Sciatic nerve (tissue), 2 donors: ENCODE results near the gene PRRT2. TPM values are rescaled to one million over a fixed set of nuclear protein-coding genes. Genes with fewer than 3 reads are reported as not detected.
A peak's percentile ranks its signal among the peaks of the same experiment; 100 is the strongest.
"Not testable (repeated sequence)": the region's sequence is repeated elsewhere in the genome, so short reads cannot be mapped to it uniquely, and the experiment has no call there.

Experiments
- ATAC-seq: fragments of 200-7000 bp; cut with Tn5 transposase; one replicate; pipeline ENCODE4 v1.9.1; 2020; ENCODE audit warnings: mild to moderate bottlenecking, moderate library complexity
- DNase-seq: peaks from one replicate; pipeline ENCODE4 v3.0.0-alpha.2; 2020; ENCODE audit warnings: low spot score
- intact Hi-C: fragments of 100-400 bp; cut with DNase I; formaldehyde crosslinking; loops from one replicate; pipeline ENCODE4 v1.14.2; 2022
- total RNA-seq: library from RNA; stranded (reverse); fragmentation: NEBNext Ultra II Directional; extraction: Animal tissue kit (Norgen Biotek cat#: 25700); gene quantifications from one replicate; pipeline ENCODE4 v1.2.1, GENCODE V29; 2021
- donor health status: DM: no; HTN: no; CAD: no.
- donor health status: DM: no; HTN: no; CAD: no.

PRRT2 gene
- total RNA-seq, 1 donor from 2014 or later: 26.3 TPM

- ATAC-seq: peak; percentile 99
- peak; percentile 100 for DNase-seq
- intact Hi-C loops: no loop called here
Observed at GRCh38 chr16:29790183-29790948, 21.6 kb upstream of the PRRT2 start, which contains the start of gene KIF22. TSS of gene KIF22 (plus strand) at chr16:29790751. CDS start at chr16:29790760, 9 bp downstream.

DNA sequence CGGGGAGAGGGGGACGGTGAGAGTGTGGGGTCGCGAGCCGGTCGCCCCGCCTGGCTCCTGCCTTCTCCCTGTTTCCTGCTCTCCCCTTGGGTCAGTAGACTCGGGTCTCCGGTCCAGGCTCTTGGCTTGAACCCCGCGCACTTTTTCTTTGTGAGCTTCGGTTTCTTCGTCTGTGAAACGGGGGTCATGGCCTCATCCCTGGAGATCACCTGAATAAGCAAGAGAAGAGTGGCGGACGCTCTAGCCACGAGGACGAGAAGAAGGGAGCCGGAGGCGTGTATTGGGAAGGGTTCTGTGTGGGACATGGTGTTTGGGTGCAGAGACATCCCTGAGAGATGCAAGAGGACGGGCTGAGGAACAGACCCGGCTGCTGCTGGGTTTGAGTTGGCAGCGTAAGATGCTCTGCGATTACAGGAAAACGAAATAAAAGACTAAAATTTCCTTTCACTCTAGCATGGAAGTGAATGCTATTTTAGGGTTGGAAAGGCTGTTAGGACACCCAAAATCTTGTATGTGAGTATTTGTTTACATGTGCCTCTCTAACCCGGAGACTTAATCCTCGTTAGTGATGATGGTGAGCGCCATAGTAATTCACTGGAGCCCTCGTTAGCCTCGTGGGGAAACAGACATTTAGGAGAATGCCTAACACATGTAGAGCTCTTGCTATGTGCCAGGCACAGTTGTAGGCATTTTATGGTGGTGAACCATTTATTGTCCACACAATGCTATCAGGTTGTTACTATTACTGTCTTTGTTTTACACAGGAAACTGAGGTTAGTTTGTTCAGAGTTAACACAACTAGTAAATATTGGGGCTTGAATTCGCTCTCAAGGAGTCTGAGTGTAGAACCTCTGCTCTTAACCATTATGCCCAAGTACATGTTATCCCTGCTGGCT, 20.8 kb upstream of the PRRT2 start:
- intact Hi-C loops: no loop called here
- ATAC-seq: no peak
- DNase-seq: no peak

DNA sequence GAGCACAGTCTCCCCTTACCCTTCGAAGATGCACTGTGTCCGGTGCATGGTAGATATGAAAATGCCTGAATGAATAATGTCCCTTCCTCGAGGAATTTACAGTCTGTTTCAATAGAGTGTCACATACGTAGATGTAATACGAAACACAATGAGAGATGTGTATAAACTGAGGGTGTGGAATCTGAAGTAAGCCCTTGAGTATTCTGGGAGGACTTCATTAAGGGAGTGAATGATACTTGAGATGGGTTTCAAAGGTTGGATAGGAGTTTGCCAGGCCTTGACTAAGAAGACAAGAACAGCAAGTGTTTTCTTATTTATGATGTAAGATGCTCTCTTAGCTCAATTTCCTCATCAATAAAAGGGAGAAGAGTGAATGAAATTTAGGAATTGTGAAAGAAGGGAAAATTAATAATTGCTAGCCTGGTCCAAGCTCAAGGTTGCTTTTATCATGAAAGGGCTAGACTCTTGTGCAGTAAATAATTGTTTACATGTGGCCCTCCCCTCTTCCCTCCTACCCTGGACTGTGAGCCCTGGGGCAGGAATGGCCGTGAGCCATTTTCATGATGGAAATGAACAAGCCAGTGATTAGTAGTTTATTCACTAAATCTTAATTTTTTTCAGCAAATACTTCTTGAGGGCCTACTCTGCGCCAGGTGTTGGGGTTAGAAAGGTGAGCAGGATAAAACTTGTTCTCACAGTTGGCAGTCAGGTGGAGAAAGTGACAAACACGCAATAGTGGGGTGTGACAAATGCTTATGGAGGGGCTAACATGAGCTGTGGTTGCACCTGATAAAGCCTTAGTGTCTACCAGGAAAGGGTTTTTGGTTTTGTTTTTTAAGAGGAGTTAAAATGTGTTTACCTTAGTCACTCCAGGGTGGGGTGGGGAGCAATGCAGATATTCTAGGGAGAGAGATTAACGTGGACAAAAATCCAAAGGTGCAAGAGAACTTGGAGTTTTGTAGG, 19.9 kb upstream of the PRRT2 start:
- ATAC-seq (no peak), DNase-seq (no peak)
- intact Hi-C loops: no loop called here

GRCh38 chr16:29793153-29793552, 18.8 kb upstream of the PRRT2 start:
- intact Hi-C loops, DNase-seq, ATAC-seq: not testable (repeated sequence)

- ATAC-seq: no peak
- intact Hi-C loops: no loop called here
- DNase-seq: no peak
Observed at GRCh38 chr16:29794231-29794710, 17.7 kb upstream of the PRRT2 start.

GRCh38 chr16:29802416-29802935, 9.5 kb upstream of the PRRT2 start:
- DNase-seq (no peak), ATAC-seq (no peak)
- intact Hi-C loops: loop anchor here (1.0 kb wide), 1 partner anchor 39 kb away; no protein-coding TSS in a partner anchor

GRCh38 chr16:29804020-29804419, 8.0 kb upstream of the PRRT2 start:
- intact Hi-C loops: no loop called here
- DNase-seq (no peak), ATAC-seq (no peak)

DNA sequence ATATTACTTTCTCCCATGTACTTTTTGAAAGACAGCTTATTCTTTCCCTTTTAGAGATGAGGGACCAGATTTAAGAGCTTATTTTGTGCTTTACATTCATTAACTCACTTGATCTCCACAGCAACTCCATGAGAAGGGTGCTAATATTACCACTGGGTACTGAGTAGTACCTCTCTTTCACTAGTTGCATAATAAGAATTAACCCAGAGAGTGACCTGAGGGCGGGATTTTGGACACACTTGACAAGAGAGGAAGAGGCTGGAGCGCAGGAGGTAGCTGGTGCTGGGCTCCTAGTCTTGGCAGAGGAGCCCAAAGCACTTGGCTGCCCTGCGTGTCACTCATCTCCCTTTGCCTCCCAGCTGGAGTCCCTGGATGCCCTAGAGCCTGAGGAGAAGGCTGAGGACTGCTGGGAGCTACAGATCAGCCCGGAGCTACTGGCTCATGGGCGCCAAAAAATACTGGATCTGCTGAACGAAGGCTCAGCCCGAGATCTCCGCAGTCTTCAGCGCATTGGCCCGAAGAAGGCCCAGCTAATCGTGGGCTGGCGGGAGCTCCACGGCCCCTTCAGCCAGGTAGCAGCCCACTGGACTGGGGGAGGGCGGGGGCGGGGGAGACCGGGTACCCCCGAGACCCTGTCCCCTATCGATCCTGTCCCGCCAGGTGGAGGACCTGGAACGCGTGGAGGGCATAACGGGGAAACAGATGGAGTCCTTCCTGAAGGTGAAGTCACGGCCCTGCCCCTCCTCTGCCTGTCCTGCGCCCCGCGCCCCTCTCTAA, 7.3 kb upstream of the PRRT2 start:
- ATAC-seq (peak; percentile 47), DNase-seq (peak; percentile 66)
- intact Hi-C loops: no loop called here

- intact Hi-C loops: no loop called here
- DNase-seq (peak; percentile 99), ATAC-seq (peak; percentile 92)
Observed at GRCh38 chr16:29805232-29806098, 6.5 kb upstream of the PRRT2 start.

DNA sequence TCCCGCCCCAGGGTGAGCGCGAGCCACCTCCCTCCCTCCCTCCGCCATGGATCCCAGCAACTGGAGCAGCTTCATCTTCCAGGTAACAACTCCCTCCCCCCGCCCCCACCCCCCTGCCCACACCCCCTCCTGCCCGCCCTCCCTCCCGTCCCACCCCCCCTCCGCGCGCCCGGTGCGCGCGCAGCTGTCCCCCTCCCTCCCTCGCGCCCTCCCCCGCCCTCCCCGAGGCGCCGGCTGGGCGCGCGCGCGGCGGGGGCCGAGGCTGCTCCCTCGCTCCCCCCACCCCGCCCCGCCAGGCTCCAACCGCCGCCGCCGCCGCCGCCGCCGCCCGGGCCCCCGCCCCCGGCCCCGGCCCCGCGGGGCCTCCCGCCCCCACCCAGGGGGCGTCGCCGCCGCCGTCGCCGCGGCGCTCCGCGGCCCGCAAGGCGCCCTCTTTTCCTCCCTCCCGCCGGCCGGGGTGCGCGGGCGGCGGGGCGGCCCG, 5.9 kb upstream of the PRRT2 start, which contains the start of gene MAZ:
Gene MAZ, plus strand, starts transcription at position 431 of the 481 bp plus-strand sequence. CDS start 173 bp downstream, outside the sequence.
- intact Hi-C loops: no loop called here
- ATAC-seq (no peak), DNase-seq (no peak)

GRCh38 chr16:29806641-29807425, 5.2 kb upstream of the PRRT2 start:
- intact Hi-C loops: no loop called here
- DNase-seq (peak; percentile 81), ATAC-seq (no peak)

- ATAC-seq: peak; percentile 43
- DNase-seq: peak; percentile 93
Observed at GRCh38 chr16:29807426-29808218, 4.4 kb upstream of the PRRT2 start.

GRCh38 chr16:29808219-29808900, 3.6 kb upstream of the PRRT2 start:
- peak; percentile 73 for DNase-seq
- intact Hi-C loops: no loop called here
- ATAC-seq: no peak

More at GRCh38 chr16:29807426-29808218, 4.4 kb upstream of the PRRT2 start:
- intact Hi-C loops: no loop called here

- intact Hi-C loops: no loop called here
- DNase-seq: peak; percentile 69
- ATAC-seq: no peak
Observed at GRCh38 chr16:29809031-29809747, 2.8 kb upstream of the PRRT2 start.
